Activated naive CD8-positive, alpha-beta T cell treated with anti-CD3 and anti-CD28 coated beads, Interleukin-2, amount 50 U/mL, for 16 hours (primary cell): ENCODE data around the gene DGLUCY.
"Not testable (repeated sequence)": the region's sequence is repeated elsewhere in the genome, so short reads cannot be mapped to it uniquely, and the experiment has no call there.

Experiments
- DNase-seq: peaks from one replicate; pipeline ENCODE4 v3.0.0-alpha.2; 2020; ENCODE audit warnings: low read depth, low spot score

The DGLUCY gene

DNA sequence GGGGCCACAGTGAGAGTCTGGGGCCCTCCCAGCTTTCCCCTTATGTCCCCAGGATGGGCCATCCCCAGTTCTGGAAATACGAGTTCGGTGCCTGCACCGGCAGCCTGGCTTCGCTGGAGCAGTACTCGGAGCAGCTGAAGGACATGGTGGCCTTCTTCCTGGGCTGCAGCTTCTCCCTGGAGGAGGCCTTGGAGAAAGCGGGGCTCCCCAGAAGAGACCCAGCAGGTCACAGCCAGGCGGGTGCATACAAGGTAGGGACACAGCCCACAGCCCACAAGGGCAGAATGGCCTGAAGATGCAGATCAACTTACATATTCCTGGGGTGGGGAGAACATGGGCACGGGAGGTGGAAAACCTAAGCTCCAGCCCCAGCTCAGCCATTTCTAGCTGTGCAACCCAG is 56.1 kb downstream of the DGLUCY start:
- DNase-seq: no peak

DNA sequence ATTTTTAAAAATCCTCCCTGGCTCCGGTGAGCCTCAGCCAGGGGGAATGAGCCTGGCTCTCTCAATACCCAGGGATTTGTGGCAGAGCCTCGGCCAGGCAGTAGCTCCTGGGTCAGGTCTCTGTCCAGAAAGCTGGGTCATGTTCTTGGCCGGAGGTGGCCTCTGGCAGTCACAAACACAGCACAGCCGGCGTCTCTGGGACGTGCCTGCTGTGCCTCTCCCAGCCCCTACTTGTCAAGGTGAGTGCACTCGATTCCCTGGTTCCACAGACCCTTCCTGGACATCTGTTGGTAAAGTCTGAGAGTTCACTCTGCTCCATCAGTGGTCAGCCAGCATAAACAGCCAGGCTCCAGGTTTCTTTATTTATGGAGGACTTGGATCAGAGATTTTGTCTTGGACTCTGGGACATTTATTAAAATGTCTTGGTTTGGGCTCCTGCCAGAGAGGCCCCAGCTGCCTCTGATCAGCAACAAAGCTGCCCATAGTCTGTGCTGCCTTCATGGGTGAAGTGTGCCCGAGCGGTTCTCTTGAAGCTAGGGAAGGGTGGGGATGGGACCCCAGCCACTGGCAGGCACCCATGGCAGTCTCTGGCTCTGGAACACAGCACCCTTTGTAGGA is 56.7 kb downstream of the DGLUCY start:
- no peak for DNase-seq

DNA sequence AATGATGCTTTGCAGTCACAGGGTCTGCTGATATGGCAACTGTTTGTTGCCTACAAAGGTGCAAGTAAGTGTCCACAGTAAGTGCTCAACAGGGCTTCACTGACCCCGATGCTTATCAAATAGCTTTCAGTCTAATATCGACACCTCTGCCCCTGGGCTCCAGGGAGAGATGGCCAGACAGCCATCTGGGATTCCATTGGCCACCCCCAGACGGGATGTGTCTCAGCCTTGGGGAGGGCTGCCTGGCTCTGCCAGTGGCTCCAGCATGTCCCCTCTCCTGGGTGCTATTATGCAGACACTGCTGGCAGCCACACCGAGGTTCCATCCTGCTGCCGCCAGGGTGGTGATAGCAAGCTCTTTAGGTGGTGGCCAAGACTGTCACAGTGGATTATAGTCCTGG is 57.4 kb downstream of the DGLUCY start:
- DNase-seq: no peak

DNA sequence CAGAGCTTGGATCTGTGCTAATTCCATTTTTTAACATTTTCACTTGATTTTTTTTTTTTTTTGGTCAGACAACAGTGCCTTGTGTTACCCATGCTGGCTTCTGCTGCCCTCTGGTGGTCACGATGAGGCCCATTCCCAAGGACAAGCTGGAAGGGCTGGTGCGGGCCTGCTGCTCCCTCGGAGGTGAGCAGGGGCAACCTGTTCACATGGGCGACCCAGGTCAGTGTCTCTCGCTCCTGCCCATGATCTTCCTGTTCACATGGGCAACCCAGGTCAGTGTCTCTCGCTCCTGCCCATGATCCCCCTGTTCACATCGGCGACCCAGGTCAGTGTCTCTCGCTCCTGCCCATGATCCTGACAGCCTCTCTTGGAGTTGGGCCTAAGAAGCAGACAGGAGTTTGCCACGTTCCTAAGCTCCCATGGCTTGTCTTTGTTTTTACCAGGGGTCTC is 59.4 kb downstream of the DGLUCY start:
- peak; percentile 69 for DNase-seq

DNA sequence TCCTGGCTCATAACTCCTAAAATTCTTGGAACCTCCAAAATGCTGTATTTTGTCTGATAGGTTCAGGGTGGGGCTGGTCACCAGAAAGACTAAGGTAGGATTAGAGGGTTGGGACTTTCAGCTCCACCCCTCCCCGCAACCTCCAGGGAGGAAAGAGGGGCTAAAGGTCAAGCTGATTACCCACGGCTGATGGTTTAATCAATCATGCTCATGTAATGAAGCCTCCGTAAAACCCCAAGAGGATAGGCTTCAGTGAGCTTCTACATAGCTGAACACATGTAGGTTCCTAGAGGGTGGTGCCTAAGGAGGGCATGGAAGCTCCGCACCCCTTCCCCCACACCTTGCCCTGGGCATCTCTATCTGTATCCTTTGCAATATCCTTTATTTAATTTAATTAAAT is 60.0 kb downstream of the DGLUCY start:
- no peak for DNase-seq

DNA sequence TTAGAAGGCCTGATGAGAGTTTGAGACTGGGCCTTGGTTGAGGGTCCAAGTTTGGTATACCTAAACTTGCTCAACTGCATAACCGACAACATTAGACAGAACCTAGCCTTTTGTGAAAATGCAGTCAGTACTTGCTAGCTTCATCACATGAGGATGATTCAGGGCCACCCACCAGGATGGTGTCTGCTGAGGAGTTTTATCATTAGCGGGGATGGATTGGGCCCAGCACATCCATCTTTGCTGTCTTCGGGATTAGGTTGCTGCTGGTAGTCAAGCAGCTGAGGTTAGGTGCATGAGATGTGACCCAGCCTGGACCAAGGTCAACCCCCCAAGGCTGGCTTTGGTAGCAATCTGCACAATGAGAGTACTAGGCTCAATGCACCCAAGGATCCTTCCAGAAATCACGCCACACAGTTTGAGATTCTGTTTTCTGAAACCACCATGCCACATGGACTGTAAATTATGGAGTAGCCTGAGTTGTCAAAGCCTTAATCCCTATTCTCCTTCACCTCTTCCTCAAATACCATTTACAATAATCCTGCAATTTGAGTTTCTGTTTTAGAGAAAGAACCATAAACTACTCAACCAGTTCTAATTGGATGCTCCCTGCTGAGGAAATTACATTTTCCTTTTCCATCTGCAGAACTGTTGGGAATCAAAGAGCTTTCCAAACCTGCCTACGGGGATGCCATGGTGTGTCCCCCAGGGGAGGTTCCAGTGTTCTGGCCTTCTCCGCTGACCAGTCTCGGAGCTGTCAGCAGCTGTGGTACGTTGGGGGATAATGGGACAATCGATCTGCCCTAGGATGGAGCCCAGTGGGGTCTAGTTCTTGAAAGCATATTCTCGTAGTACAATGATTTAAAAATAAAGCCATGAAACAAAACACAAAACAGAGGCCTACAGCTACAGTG is 61.7 kb downstream of the DGLUCY start:
- no peak for DNase-seq

DNA sequence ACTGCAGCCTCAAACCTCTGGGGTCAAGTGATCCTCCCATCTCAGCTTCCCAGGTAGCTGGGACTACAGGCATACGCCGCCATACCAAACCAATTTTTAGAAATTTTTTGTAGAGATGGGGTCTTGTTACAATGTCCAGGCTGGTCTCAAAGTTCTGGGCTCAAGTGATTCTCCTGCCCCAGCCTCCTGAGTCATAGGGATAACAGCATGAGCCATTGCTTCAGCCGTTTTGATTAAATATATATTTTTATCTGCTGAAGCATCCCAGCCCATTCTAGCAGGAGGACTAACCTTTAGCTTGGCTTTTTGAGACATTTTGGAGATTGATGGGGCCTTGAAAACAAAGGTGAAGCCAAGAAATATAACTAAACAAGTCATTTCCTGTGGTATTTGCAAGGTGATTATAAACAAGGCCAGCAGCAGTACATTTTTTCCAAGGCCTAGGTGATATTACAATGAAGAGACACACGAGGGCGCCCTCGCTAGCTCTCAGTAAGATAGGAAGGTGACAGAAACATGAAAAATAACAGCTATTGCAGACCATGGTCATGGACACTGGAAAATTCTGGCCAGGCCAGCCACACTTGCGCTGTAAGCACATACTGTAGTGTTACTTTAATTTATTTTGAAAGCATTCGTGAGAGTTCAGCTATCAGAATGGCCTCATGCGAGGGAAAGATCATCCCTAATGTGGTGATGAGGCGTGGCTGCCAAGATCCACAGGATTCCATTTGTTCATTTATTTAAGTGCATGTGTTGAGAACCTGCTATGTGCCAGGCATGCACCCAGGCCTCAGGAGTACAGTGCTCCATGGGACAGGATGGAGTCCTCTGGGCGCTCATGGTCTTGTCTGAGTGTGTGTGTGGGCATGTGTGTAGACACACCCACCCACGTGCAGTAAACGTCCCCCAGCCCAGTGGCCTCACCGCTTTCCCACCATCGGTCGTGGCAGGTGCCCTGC is 63.5 kb downstream of the DGLUCY start:
- DNase-seq: peak; percentile 21

DNA sequence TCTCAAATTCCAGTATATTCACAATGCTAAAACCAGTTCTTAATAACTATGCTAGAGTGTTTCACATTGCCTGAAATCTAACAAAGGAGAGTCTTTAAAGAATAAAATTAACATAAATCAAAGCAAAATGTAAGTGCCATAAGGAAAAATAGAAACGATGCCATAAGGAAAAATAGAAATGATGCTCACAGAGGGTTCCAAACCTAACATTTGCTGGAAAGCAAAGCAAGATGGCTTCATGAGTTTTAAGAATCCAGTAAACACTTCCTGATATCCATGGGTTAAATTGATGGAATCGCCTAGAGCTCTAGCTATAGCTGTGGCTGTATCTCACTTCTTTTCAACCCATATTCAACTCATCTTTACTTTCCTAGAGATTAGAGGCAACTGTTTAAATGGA is 66.7 kb downstream of the DGLUCY start:
- no peak for DNase-seq

DNA sequence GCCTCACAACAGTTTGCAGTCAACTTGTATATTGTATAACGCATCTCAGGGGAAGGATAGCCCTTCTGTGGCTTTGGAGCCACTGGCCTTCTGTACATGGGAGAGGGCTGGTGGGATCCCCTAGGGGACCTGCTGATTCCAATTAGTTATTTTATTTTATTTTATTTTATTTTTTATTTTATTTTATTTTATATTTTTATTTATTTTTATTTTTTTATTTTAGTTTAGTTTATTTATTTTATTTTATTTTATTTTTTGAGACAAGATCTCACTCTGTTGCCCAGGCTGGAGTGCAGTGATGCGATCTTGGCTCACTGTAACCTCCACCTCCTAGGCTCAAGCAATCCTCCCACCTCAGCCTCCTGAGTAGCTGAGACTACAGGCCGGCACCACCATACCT is 68.9 kb downstream of the DGLUCY start:
- DNase-seq: not testable (repeated sequence)

DNA sequence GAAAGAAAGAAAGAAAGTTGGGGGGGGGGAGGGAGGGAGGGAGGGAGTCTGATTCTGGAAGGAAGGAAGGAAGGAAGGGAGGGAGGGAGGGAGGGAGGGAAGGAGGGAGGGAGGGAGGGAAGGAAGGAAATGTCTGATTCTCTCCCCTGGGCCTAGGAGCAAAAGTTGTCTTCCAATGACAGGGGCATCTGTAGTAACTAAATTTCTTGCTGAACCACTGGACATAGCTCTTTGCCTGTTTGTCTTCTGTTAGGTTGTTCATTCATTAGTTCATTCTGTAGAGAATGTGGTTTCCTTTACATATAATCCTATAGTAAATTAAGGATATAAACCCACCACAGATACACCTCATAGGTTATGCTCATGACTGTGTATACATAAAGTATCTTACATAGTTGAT is 70.7 kb downstream of the DGLUCY start:
- DNase-seq: no peak

DNA sequence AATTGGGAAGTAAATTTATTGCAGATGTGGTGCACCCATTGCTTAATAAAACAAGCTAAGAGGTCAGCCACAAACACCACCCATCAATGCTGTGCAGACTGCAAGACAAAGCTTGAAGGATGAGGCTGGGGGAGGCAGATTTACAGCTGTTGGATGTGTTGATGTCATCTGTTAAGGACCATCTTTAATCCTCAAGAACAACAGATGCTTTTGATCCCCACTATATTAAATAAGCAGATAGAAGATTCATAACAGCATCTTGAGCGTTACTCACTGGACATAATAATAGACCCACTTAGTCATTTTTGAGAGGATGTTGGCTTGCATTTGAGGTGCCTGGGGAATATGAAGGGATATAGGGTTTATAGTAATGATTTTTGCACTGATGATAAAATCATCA is 71.8 kb downstream of the DGLUCY start:
- DNase-seq: no peak

DNA sequence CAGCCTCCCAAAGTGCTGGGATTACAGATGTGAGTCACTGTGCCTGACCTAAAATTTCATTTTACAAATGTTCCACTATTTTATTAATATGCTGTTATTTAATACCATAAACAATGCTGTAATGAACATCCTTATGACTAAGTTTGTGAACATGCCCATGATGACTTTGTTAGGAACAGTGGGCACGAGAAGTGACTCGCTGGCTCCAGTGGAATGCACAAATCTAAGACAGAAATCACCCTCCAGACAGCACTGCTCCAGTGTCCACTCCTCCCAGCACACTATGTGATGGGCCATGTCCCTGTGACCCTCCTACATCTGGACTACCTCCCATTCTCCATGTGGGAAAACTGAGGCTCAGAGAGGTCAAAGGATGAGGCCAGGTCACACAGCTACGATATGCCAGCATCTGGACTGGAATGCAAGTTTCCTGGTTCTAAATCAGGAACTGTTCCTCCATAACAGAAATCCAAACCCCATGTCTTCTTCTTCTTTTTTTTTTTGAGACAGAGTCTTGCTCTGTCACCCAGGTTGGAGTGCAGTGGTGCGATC is 72.7 kb downstream of the DGLUCY start:
- no peak for DNase-seq

DNA sequence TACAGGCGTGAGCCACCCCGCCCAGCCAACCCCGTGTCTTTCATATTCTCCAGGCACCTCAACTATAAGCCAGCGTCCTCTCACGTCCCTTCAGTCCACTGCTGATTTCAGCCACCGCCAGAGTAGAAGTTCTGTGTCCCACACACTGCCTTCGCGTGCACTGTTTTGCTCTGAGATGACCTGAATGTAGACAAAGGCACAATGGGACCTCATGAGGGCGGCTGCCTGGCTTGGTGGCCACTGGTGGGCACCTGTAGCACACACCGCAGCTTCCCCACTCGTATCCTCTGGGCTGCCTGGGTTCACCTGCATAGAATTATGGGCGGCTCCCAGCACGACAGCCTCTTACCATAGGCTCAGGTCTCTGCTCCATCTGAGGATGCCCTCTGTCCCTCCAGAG is 73.4 kb downstream of the DGLUCY start:
- DNase-seq: no peak

DNA sequence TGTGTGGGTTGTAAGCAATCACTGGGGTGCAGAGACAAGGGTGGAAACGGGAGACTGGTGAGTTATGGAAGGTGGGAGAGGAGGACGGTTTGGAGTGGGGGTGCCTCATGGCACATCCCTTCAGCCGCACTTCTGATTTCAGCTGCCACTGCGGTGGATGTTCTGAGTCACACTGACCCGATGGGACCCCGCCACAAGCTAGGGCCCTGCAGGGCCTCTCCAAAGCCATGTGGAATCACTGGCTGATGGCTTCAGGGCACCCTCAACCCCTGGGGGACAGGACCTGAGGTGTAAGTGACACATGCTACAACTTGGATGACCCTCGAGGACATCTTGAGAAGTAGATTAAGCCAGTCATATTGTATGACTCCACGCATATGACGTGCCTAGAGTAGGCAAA is 77.0 kb downstream of the DGLUCY start:
- DNase-seq: no peak

DNA sequence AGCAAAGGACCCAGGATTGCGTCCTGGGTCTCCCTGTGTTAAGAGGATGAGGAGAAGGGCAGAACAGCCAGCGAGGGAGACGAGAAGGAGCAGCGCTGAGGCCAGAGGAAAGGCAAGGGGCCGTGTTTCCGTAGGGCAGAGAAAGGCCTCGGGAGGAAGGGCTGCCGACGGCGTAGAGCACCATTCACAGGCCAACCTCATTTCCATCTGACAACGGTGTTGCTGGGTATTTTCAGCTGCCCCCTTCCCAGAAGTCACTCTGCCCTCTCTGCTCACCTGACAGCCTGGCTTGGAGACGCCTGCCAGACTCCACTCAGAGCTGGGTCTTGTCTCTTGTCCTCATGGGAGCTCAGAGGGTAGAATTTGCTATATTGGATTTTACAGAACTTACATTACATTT is 79.2 kb downstream of the DGLUCY start:
- DNase-seq: no peak

DNA sequence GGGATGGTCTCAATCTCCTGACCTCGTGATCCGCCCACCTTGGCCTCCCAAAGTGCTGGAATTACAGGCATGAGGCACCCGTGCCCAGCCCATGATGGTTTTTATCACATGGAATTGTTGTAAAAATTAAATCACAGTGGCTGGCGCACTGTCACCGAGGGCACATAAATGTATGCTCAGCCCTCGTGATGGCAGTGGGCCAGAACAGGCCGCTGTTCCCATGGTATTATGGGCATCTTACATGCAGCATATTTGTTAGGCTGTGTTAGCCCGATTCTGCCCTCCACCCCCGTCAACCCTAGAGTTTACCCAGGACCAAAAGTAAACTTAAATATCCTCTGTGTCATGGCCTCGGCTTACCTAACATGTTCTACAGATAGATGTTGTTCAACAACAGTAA is 82.0 kb downstream of the DGLUCY start:
- DNase-seq: no peak

DNA sequence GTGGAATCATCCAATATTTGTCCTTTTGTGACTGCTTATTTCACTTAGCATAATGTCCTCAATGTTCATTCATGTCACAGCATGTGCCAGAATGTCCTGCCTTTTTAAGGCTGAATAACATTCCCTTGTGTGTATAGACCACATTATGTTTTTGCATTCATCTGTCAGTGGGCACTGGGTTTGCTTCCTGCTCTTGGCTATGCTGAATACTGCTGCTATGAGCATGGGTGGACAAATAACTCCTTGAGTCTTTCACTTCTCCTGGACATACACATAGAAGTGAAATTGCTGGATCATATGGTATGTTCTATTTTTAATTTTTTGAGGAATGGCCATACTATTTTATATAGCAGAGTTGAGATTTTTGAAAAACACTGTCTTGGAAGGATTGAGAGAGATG is 83.8 kb downstream of the DGLUCY start:
- DNase-seq: no peak

DNA sequence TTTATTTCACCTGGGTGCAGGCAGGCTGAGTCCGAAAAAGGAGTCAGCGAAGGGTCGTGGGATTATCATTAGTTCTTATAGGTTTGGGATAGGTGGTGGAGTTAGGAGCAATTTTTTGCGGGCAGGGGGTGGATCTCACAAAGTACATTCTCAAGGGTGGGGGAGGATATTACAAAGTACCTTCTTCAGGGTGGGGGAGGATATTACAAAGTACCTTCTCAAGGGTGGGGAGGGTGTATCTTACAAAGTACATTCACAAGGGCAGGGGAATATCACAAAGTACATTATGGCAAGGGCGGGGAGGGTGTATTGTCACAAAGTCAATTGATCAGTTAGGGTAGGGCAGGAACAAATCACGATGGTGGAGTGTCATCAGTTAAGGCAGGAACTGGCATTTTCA is 86.9 kb downstream of the DGLUCY start:
- DNase-seq: not testable (repeated sequence)

DNA sequence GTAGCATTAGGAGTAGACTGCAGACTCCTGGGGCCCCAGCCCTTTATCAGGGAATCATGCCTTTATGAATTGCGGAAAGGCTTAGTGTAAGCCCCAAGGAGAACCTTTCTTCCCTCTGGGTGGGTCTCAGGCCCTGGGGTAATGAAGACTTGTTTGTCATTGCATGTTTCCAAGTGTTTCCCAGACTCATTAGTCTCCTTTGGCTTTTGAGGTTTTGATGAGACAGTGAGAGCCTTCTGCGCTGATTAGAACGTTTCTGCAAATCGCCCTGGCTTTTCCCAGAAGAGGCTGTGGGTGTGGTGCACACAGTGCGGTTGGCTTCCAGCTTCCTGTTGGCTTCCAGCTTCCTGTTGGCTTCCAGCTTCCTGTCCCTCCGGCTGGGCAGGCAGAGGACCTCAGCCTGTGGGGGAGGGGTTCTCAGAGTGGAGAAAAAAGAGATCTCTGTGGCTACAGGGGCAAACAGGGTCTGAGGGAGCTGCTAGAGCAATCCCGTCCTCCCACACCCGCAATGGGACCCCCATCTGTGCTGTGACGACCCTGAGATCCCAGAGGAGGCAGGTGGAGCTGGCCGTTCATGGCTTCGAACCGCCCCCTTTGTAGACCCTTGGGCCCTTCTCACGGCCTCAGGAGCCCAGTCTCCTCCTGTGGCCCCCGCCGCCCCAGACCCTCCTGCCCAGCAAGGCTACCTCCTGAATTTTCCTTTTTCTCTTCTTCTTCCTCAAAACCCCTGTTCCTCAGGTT is 88.5 kb downstream of the DGLUCY start:
- no peak for DNase-seq

DNA sequence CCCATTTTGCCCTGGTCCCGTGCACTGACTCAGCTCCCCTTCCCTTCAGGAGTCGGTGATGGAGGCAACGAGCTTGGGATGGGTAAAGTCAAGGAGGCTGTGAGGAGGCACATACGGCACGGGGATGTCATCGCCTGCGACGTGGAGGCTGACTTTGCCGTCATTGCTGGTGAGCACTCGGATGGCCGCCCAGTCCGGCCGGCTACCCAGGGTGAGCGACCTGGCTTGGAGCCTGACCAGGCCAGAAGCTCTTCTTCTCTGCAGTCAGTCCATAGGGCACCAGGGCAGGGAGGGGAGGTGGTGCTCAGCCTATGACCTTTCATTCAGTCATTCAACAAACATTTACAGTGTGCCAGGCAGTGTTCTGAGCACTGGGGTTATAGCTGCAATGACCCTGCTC is 90.8 kb downstream of the DGLUCY start:
- DNase-seq: no peak

DNA sequence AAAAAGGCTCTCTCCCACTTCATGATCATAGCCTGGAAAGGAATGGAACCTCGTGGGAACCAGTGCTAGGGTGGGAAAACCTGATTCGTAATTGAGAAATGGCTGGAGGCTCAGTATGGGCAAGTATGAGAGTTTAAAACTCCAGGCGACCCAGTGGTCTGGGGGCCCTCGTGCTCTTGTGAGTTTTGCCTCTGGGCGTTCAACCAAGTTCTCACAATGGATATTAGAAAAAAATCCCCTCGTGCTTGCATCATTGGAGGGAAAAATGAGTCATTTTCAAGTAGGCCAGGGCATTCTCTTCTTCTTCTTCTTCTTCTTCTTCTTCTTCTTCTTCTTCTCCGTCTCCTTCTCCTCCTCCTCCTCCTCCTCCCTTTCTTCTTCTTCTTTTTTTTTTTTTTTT is 91.6 kb downstream of the DGLUCY start:
- no peak for DNase-seq
